ENCODE measurements around the gene DNAJA1. TPM values are rescaled to one million over a fixed set of nuclear protein-coding genes. Genes with fewer than 3 reads are reported as not detected.

Gene DNAJA1
- total and polyA plus RNA-seq, 4 donors: 60.9 to 96.6 (median 73.4) TPM

DNA sequence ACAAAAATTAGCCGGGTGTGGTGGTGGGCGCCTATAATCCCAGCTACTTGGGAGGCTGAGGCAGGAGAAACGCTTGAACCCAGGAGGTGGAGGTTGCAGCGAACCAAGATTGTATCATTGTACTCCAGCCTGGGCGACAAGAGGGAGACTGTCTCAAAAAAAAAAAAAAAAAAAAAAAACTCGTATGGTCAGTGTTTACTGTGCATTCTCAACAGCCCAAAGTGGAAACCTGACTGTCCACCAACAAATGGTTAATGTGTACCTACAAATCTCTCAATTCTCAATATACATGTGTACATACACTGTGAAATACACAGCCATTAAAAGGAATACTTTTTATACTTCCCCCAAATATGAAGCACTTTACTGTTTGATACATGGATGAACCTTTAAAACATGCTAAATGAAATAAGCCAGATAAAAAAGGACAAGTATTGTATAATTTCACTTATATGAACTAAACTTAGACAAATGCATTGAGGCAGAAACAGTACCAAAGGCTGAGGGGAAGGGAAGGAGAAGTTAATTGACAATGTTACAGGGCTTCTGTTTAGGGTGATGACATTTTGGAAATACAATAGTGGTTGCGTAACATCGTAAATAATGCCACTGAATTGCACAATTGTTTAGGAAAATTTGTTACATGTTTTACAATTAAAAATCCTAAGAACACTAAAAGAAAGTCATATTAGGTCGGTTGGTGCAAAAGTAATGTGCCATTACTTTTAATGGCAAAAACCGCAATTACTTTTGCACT is 16.5 kb downstream of the DNAJA1 start:
- WGBS: 73% methylated on average over 10 of the region's 10 CpGs
- no peak for DNase-seq (ENCODE audit: low spot score)
- peak overlapping the region; percentile 65 to 67 for H3K27ac ChIP-seq (ENCODE audit: low read depth in 1 of 2, low read length in 2 of 2)
- H3K9me3 ChIP-seq (ENCODE audit: control insufficient read depth in 4 of 4, low read length in 3 of 4): no peaks in the 10 kb centered on the region
- TF ChIP-seq YY1 (IDR thresholded peaks at IDR 0.05) (peak; percentile 51), RXRA (IDR thresholded peaks at IDR 0.05) (peak; percentile 24 to 52), ATF3 (IDR thresholded peaks at IDR 0.05) (no peak), NR2F2 (IDR thresholded peaks at IDR 0.05) (no peak), HNF4A (conservative IDR thresholded peaks at IDR 0.05) (peak in 1 of 2 donors; percentile 31), GABPA (IDR thresholded peaks at IDR 0.05 in 1 of 2, conservative IDR thresholded peaks at IDR 0.05 in 1 of 2) (no peak), SP1 (IDR thresholded peaks at IDR 0.05) (no peak), HNF4G (IDR thresholded peaks at IDR 0.05) (no peak), EGR1 (IDR thresholded peaks at IDR 0.05; ENCODE audit: low read depth in 2 of 2) (no peak), JUND (IDR thresholded peaks at IDR 0.05) (peak; percentile 24 to 46), TAF1 (conservative IDR thresholded peaks at IDR 0.05) (no peak), FOXA1 (IDR thresholded peaks at IDR 0.05) (no peak)
- TF ChIP-seq, protein P1, sequence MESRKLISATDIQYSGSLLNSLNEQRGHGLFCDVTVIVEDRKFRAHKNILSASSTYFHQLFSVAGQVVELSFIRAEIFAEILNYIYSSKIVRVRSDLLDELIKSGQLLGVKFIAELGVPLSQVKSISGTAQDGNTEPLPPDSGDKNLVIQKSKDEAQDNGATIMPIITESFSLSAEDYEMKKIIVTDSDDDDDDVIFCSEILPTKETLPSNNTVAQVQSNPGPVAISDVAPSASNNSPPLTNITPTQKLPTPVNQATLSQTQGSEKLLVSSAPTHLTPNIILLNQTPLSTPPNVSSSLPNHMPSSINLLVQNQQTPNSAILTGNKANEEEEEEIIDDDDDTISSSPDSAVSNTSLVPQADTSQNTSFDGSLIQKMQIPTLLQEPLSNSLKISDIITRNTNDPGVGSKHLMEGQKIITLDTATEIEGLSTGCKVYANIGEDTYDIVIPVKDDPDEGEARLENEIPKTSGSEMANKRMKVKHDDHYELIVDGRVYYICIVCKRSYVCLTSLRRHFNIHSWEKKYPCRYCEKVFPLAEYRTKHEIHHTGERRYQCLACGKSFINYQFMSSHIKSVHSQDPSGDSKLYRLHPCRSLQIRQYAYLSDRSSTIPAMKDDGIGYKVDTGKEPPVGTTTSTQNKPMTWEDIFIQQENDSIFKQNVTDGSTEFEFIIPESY (IDR thresholded peaks at IDR 0.05): no peak
- TF ChIP-seq, protein P2, sequence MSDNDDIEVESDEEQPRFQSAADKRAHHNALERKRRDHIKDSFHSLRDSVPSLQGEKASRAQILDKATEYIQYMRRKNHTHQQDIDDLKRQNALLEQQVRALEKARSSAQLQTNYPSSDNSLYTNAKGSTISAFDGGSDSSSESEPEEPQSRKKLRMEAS (IDR thresholded peaks at IDR 0.05): no peak
- H3K4me1 ChIP-seq (ENCODE audit: control insufficient read depth in 4 of 4, insufficient read depth in 4 of 4, low read length in 3 of 4): peaks cover 7 to 45% (median 38%) of the 10 kb centered on the region in 4 donors
- no peak overlapping the region for H3K9ac ChIP-seq (ENCODE audit: low read depth in 1 of 2, low read length in 2 of 2)
- peaks cover 2 to 42% (median 38%) of the 10 kb centered on the region in 4 donors for H3K36me3 ChIP-seq (ENCODE audit: control insufficient read depth in 4 of 4, insufficient read depth in 3 of 4, low read depth in 1 of 4, low read length in 3 of 4)
- H3K4me3 ChIP-seq (ENCODE audit: low read depth in 1 of 3, low read length in 3 of 3): no peak overlapping the region
- H3K27me3 ChIP-seq (ENCODE audit: control insufficient read depth in 4 of 4, insufficient read depth in 4 of 4, low read length in 3 of 4): no peaks in the 10 kb centered on the region

DNA sequence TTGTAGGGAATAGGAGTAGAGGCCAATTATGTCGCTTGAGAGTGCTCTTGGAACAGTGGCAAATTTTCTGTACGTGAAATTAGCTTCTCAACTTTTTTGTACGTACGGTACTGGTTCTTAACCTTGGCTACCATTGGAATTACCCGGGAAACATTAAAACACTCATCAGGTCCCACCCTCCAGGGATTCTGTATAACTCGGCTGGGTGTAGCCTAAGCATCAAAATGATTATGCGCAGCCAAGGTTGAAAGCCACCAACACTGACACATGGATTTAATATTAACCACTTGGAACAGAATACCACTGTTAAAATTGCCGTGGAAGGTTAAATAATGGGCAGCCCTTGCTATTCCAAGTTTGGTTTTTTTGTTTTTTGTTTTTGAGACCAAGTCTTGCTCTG is 17.4 kb downstream of the DNAJA1 start:
- Histone ChIP-seq H3K9me3 (ENCODE audit: control insufficient read depth in 4 of 4, low read length in 3 of 4) (no peaks in the 10 kb centered on the region), H3K4me1 (ENCODE audit: control insufficient read depth in 4 of 4, insufficient read depth in 4 of 4, low read length in 3 of 4) (peaks cover 5 to 45% (median 38%) of the 10 kb centered on the region in 4 donors), H3K36me3 (ENCODE audit: control insufficient read depth in 4 of 4, insufficient read depth in 3 of 4, low read depth in 1 of 4, low read length in 3 of 4) (peaks cover 2 to 40% (median 34%) of the 10 kb centered on the region in 4 donors), H3K9ac (ENCODE audit: low read depth in 1 of 2, low read length in 2 of 2) (no peak overlapping the region), H3K27me3 (ENCODE audit: control insufficient read depth in 4 of 4, insufficient read depth in 4 of 4, low read length in 3 of 4) (no peaks in the 10 kb centered on the region), H3K27ac (ENCODE audit: low read depth in 1 of 2, low read length in 2 of 2) (peak overlapping the region; percentile 65 to 67), H3K4me3 (ENCODE audit: low read depth in 1 of 3, low read length in 3 of 3) (no peak overlapping the region)
- 35% methylated on average over 8 of the region's 8 CpGs for WGBS
- no peak for DNase-seq (ENCODE audit: low spot score)
- peak; percentile 11 for TF ChIP-seq SP1 (IDR thresholded peaks at IDR 0.05)
- no peak for TF ChIP-seq FOXA1 (IDR thresholded peaks at IDR 0.05)
- TF ChIP-seq REST (IDR thresholded peaks at IDR 0.05): peak; percentile 51
- TF ChIP-seq YY1 (IDR thresholded peaks at IDR 0.05): peak; percentile 48
- TF ChIP-seq FOXA2 (IDR thresholded peaks at IDR 0.05): no peak
- TF ChIP-seq RAD21 (IDR thresholded peaks at IDR 0.05): peak in 1 of 2 donors; percentile 19
- TF ChIP-seq ATF3 (IDR thresholded peaks at IDR 0.05): no peak
- TF ChIP-seq RXRA (IDR thresholded peaks at IDR 0.05): peak in 1 of 2 donors; percentile 42

Measured in liver (tissue), 9 donors.